ENCODE results near the gene GGA2.

GRCh38 chr16:23423496-23424049, 86.7 kb downstream of the GGA2 start:
- TF ChIP-seq, protein P1, sequence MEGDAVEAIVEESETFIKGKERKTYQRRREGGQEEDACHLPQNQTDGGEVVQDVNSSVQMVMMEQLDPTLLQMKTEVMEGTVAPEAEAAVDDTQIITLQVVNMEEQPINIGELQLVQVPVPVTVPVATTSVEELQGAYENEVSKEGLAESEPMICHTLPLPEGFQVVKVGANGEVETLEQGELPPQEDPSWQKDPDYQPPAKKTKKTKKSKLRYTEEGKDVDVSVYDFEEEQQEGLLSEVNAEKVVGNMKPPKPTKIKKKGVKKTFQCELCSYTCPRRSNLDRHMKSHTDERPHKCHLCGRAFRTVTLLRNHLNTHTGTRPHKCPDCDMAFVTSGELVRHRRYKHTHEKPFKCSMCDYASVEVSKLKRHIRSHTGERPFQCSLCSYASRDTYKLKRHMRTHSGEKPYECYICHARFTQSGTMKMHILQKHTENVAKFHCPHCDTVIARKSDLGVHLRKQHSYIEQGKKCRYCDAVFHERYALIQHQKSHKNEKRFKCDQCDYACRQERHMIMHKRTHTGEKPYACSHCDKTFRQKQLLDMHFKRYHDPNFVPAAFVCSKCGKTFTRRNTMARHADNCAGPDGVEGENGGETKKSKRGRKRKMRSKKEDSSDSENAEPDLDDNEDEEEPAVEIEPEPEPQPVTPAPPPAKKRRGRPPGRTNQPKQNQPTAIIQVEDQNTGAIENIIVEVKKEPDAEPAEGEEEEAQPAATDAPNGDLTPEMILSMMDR (IDR thresholded peaks at IDR 0.05): peak in 1 of 3 donors; percentile 11
- TF ChIP-seq POLR2A (IDR thresholded peaks at IDR 0.05): no peak
